ENCODE measurements around the gene ZDBF2. TPM values are rescaled to one million over a fixed set of nuclear protein-coding genes. Genes with fewer than 3 reads are reported as not detected.
"Not testable (repeated sequence)": the region's sequence is repeated elsewhere in the genome, so short reads cannot be mapped to it uniquely, and the experiment has no call there.

ZDBF2 gene
- 24.6 TPM for total RNA-seq (ENCODE audit: insufficient read depth, low replicate concordance)

GRCh38 chr2:206274434-206275311 lies at the start of gene ZDBF2:
TSS of gene ZDBF2 (plus strand) at chr2:206274663. CDS start at chr2:206281850, 7,187 bp downstream.
- DNase-seq (ENCODE audit: low spot score), result peak; percentile 69

DNA sequence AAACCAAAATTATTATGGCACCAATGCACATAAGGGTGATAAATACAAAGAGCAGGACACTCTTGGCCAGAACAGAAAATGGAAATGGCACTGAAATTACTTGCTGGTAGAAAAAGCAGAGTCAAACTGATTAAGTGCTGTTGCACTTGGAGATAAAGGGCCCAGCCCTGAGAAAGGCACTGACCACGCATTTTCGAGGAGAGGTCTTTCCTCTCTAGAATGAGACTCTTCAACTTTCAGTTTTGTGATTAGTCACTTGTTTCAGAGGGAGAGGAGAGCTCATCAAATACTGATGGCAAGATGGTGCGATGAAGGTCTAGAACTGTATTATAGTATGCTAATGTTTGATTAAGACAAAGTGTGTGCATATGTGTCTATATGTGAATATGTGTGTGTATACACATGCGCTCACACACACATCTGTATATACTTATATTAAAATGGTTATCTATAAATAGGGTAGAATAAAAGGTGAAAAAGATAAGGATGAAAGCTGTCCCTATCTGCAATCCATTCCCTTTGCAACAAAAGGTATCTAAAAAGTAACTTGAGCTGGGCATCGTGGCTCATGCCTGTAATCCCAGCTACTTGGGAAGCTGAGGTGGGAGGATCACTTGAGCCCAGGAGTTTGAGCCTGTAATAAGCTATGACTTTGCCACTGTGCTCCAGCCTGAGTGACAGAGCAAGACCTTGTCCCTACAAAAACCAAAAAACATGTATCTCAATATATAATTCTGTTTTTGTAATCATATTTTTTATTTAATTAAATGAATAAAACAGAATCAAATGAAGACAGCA lies 48.8 kb upstream of the ZDBF2 start:
- DNase-seq (ENCODE audit: low spot score), result no peak

GRCh38 chr2:206228636-206229035 lies 45.8 kb upstream of the ZDBF2 start:
- not testable (repeated sequence) for DNase-seq (ENCODE audit: low spot score)

DNA sequence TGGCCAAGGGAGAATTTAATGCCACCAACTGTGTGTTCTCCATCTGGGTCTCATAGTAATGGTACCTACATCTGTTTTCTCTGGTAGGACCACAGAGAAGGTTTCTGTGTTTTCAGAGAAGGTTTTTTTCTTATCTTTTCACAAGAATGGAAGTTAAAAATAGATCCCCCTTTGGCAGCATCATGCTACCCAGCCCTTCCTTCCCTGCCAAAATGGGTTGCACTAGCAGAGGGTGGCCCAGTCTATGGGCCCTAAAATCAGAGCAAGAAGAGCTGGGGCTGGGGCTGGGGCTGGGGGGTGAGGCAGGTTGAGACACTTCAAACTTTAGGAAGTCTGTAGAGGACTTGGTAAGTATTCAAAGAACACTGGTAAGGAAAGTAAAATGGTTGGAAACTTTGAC lies 44.8 kb upstream of the ZDBF2 start:
- DNase-seq (ENCODE audit: low spot score), result no peak

- DNase-seq (ENCODE audit: low spot score), result peak; percentile 72
Measured at GRCh38 chr2:206230060-206230762, 44.3 kb upstream of the ZDBF2 start.

- no peak for DNase-seq (ENCODE audit: low spot score)
Measured at GRCh38 chr2:206231669-206232286, 42.7 kb upstream of the ZDBF2 start.

DNA sequence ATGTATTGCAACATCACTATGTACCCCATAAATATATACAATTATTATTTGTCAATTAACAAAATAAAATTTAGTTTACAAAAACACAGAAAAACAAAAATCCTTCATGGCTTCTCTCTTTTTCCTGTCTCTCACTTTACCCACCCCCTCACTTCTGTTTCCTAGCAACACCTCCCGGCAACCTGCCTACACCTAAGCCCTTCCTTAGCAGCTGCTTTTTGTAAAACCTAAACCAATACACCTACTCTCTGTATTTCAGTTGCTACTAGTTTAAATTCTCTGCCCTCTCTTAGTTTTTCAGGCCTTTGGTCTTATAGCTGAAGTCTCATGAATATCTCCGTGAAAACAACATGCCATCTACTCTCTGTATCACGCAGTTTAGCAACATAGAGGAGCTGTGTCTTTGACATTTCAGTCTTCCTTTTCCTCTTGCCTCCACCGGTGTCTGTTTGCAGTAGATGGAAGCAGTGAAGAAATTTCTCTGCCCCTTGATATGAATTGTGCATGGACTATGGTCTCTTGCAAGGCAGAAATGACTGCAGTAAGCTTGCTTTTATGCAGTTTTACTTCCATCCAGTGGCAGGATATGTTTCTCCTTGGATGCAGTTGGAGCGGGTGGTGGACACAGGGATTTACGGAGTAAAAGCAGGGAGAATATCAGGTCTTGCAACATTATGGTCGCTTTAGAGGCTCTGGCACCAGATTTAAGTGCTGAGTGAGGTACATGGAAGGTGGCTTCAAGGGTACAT lies 42.0 kb upstream of the ZDBF2 start:
- no peak for DNase-seq (ENCODE audit: low spot score)

DNA sequence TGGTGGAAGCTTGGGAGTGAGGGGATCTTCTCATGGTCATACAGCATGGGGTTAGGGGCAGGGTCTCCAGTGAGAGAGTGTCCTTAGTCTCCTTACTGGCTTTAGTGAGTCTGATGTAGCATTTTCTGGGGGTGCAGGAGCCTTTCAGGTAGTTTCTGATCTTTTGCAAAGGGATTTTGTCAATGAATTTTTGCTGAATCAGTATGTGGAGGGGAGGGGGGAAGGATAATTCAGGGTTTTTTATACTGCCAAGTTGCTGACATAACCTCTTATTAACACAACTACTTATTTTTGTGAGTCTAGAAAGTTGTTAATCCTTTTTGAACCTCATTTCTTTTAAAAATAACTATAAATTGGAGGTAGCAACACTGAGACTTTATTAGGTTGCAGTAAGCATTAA lies 35.3 kb upstream of the ZDBF2 start:
- DNase-seq (ENCODE audit: low spot score), result no peak

GRCh38 chr2:206240327-206240726 lies 34.1 kb upstream of the ZDBF2 start:
- DNase-seq (ENCODE audit: low spot score), result no peak

- DNase-seq (ENCODE audit: low spot score), result no peak
Measured at GRCh38 chr2:206241736-206242135, 32.7 kb upstream of the ZDBF2 start.

DNA sequence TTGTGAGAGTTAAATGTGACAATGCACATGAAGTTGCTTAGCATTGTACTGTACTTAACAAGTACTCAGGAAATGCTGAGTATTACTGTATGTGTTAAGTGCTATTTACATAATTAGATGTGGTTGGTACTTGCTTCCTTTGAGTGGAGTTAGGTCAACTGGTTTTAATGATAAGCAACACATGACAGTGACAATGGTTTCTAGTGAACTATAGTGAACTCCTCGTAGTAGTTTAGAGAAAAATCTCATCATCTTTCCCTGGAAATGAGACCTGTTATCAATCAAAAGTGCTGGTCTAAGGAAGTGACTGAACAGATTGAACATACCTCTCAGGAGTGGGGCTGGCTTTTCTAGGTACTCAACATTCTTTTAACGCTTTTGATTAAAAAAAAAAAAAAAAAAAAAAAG lies 29.2 kb upstream of the ZDBF2 start:
- DNase-seq (ENCODE audit: low spot score), result peak; percentile 21

- peak; percentile 15 for DNase-seq (ENCODE audit: low spot score)
Measured at GRCh38 chr2:206250041-206250897, 24.2 kb upstream of the ZDBF2 start.

- DNase-seq (ENCODE audit: low spot score), result no peak
Measured at GRCh38 chr2:206253125-206253776, 21.2 kb upstream of the ZDBF2 start.

GRCh38 chr2:206253777-206254166 lies 20.7 kb upstream of the ZDBF2 start:
- no peak for DNase-seq (ENCODE audit: low spot score)

GRCh38 chr2:206255003-206255402 lies 19.5 kb upstream of the ZDBF2 start:
- no peak for DNase-seq (ENCODE audit: low spot score)

DNA sequence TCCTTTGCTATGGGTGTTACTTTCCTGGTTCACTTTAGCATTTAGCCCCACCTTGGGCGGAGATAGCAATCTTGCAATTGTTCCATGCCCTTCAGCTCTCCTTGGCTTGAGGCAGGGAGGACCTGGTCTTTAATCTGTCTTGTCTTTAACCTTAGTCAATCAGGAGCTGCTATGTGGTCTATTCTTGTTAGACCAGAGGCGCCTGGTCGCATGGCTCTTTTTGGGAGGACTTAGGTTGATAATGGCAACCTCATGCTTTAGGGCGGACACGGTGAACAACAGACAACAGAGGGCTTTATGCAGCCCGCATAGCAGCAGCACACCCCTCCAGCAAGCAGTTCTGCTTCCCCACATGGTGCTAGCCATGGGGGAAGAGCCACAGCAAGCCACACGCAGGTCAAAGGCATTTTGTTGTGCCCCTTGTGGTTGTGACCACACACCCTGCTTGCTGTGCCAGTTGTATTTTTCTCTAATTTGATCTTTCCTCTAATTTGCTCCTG lies 17.7 kb upstream of the ZDBF2 start:
- no peak for DNase-seq (ENCODE audit: low spot score)

DNA sequence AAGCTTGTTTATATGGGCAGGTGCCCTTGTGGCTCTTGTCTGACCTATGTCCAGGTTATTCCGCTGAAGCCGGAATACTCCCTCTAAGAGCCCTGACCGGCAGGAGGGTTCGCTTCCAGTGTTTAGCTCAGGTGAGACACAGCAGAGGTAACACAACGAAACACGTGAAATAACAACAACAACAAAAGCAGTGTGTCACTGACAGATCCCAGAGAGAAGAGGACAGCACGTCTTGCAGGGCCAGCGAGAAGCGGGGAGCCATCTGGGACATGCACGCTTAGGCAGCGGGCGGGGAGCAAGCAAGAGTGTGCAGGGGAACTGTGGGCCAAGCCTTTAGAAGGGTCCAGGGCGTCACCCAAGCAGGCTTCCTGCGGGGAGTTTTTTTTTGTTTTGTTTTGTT lies 17.1 kb upstream of the ZDBF2 start:
- DNase-seq (ENCODE audit: low spot score), result no peak

DNA sequence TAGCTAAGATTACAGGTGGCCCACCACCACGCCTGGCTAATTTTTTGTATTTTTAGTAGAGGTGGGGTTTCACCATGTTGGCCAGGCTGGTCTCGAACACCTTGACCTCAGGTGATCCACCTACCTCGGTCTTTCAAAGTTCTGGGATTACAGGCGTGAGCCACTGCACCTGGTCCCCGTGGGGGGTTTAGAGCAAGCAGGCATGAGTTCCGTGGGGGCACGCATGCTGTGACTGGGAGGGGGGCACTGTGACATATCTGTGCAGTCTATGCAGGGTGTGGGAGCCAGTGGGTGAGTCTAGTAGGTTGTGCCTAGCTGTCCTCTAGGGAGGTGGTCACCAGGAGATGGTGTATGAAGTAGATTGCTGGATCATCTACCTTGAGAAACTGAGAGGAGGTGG lies 16.6 kb upstream of the ZDBF2 start:
- DNase-seq (ENCODE audit: low spot score), result no peak

GRCh38 chr2:206258615-206259014 lies 15.8 kb upstream of the ZDBF2 start:
- not testable (repeated sequence) for DNase-seq (ENCODE audit: low spot score)

Measured in umbilical cord (tissue), 2 donors.